ENCODE measurements around the gene FHDC1.

The FHDC1 gene

GRCh38 chr4:152925851-152926250 is 10.3 kb upstream of the FHDC1 start:
- Mint-ChIP-seq H3K4me3 (no peak overlapping the region), H3K36me3 (peaks cover 9% of the 10 kb centered on the region), H3K27me3 (no peaks in the 10 kb centered on the region), H3K4me1 (peaks cover 16% of the 10 kb centered on the region), H3K9me3 (peaks cover 5% of the 10 kb centered on the region), H3K27ac (no peak overlapping the region)
- ATAC-seq: no peak

DNA sequence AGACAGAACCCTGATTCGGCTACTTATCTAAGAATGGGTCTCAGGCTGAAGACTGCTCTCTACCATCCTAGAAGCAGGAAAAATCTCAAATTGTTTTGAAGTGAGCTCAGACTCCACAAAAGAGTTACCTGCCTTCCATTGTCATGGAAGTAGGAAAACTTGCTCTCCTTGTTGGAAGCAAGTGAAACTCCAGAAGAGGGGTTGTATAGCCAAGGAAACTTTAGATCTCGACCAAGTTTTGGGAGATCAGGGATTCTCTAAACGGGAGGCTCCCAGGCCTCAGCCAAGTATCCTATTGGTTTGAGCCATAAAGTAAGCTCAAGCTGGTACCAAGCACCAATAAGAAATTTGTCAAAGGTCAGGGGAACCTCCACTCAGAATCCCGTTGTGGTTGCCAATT is 9.2 kb upstream of the FHDC1 start:
- Mint-ChIP-seq H3K27me3 (no peaks in the 10 kb centered on the region), H3K4me3 (no peak overlapping the region), H3K9me3 (no peaks in the 10 kb centered on the region), H3K36me3 (peaks cover 2% of the 10 kb centered on the region), H3K4me1 (peaks cover 16% of the 10 kb centered on the region), H3K27ac (no peak overlapping the region)
- no peak for ATAC-seq

- peak; percentile 48 for ATAC-seq
- H3K4me3 Mint-ChIP-seq: no peak overlapping the region
Measured at GRCh38 chr4:152927737-152928136, 8.4 kb upstream of the FHDC1 start.

DNA sequence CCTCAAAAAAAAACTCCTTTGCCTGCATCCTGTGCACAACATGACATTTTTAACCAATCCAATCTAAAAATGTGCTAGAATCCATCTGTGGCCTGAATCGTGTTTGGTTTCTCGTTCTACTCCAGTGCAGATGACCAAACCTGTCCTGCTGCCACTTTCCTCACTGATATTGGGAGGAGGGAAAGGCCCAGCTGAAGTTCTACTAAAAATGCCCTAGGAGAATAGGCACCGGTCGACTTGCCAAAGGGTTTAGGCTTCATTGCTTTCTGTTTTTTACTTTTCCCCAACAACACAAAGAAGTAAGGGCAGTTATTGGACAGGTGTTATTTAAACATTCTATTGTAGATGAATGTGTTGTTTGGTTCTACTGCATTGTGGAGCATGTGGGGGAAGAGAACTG is 7.8 kb upstream of the FHDC1 start:
- H3K27me3 Mint-ChIP-seq: peaks cover 4% of the 10 kb centered on the region
- ATAC-seq: no peak
- H3K36me3 Mint-ChIP-seq: no peaks in the 10 kb centered on the region
- no peak overlapping the region for H3K4me3 Mint-ChIP-seq
- H3K4me1 Mint-ChIP-seq: peaks cover 16% of the 10 kb centered on the region
- H3K27ac Mint-ChIP-seq: no peak overlapping the region
- H3K9me3 Mint-ChIP-seq: no peaks in the 10 kb centered on the region

More at GRCh38 chr4:152927737-152928136, 8.4 kb upstream of the FHDC1 start:
- H3K9me3 Mint-ChIP-seq: no peaks in the 10 kb centered on the region
- H3K27me3 Mint-ChIP-seq: no peaks in the 10 kb centered on the region
- no peaks in the 10 kb centered on the region for H3K36me3 Mint-ChIP-seq
- no peak overlapping the region for H3K27ac Mint-ChIP-seq
- peaks cover 16% of the 10 kb centered on the region for H3K4me1 Mint-ChIP-seq

- Mint-ChIP-seq H3K27ac (no peak overlapping the region), H3K4me3 (no peak overlapping the region), H3K9me3 (no peaks in the 10 kb centered on the region), H3K4me1 (peaks cover 21% of the 10 kb centered on the region), H3K36me3 (no peaks in the 10 kb centered on the region), H3K27me3 (peaks cover 20% of the 10 kb centered on the region)
- no peak for ATAC-seq
Measured at GRCh38 chr4:152929888-152930287, 6.2 kb upstream of the FHDC1 start.

DNA sequence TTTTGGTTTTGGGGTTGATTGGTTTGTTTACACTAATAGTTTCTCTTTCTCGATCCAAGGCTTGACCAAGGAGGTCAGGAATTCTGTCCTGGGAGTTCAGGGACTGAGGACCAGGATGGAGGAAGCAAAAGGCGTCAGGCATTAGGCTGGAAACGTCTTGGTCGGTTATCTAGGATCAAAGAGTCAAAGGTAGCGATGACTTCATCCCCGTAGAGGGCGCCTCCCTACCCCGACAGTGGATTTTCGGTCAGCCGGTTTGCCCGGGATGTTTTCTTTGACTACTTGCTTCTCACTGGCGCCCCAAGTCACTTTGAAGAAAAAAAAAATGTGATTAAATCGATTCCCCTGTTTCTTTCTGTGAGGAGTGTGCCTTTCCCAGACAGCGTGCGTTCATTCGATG is 980 bp upstream of the FHDC1 start:
- no peak overlapping the region for H3K27ac Mint-ChIP-seq
- peaks cover 27% of the 10 kb centered on the region for H3K4me1 Mint-ChIP-seq
- no peak for ATAC-seq
- peak overlapping the region; percentile 74 for H3K4me3 Mint-ChIP-seq
- peaks cover 48% of the 10 kb centered on the region for H3K27me3 Mint-ChIP-seq
- no peaks in the 10 kb centered on the region for H3K36me3 Mint-ChIP-seq
- H3K9me3 Mint-ChIP-seq: no peaks in the 10 kb centered on the region

- H3K4me1 Mint-ChIP-seq: peaks cover 27% of the 10 kb centered on the region
- no peaks in the 10 kb centered on the region for H3K36me3 Mint-ChIP-seq
- H3K27me3 Mint-ChIP-seq: peaks cover 48% of the 10 kb centered on the region
- H3K9me3 Mint-ChIP-seq: no peaks in the 10 kb centered on the region
- ATAC-seq: peak; percentile 35
- H3K27ac Mint-ChIP-seq: no peak overlapping the region
- peak overlapping the region; percentile 67 for H3K4me3 Mint-ChIP-seq
Measured at GRCh38 chr4:152936446-152937335, 568 bp downstream of the FHDC1 start.

DNA sequence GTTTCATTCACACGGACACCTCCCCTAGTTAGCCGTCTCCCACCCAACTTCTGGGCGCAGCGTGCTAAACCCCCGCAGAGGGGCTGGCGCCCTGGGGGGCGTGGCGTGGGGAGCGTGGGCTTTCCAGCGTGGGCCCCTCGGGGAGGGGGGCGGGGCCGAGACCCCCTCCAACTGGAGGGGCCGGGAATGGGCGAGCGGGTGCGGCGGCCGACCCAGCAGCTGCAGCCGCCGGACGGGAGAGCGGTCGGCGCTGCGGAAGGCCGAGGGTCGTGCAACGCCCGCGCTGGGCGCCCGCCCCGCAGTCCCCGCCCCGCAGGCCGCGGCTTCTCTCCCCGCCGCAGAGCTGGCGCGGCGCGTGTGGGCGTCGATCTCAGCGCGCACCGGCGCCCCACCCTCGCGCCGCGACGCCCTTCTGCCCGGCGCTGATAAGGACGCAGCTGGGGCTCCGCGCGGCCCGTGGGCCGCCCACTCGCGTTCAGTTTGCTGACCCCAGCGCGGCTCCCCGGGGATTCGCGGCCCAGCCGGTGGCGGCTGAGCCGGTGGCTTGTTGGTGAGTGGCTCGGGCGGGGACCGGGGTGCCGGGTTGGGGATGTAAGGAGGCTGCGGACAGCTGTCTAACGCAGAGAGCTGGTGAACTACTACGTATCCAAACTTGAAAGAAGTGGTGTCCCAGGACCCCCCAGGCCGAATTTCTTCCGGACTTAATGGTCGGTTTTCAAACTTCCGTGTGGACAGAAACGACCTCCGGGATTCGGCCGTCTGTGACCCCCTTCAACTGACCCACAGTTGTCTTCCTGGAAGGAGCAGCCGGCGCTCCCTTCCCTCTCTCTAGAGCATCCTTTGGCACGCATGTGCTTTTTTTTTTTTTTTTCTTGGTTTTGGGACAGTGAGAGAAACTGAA is 1.5 kb downstream of the FHDC1 start:
- H3K4me1 Mint-ChIP-seq: peaks cover 27% of the 10 kb centered on the region
- H3K4me3 Mint-ChIP-seq: peak overlapping the region; percentile 75
- peak; percentile 61 for ATAC-seq
- H3K27ac Mint-ChIP-seq: no peak overlapping the region
- H3K27me3 Mint-ChIP-seq: peaks cover 48% of the 10 kb centered on the region
- no peaks in the 10 kb centered on the region for H3K36me3 Mint-ChIP-seq
- no peaks in the 10 kb centered on the region for H3K9me3 Mint-ChIP-seq

GRCh38 chr4:152938237-152938947 is 2.3 kb downstream of the FHDC1 start:
- peaks cover 44% of the 10 kb centered on the region for H3K27me3 Mint-ChIP-seq
- H3K4me3 Mint-ChIP-seq: peak overlapping the region; percentile 75
- no peak overlapping the region for H3K27ac Mint-ChIP-seq

GRCh38 chr4:152939621-152940020 is 3.5 kb downstream of the FHDC1 start:
- Mint-ChIP-seq H3K36me3 (no peaks in the 10 kb centered on the region), H3K9me3 (no peaks in the 10 kb centered on the region), H3K4me1 (peaks cover 24% of the 10 kb centered on the region), H3K4me3 (no peak overlapping the region), H3K27me3 (peaks cover 31% of the 10 kb centered on the region), H3K27ac (no peak overlapping the region)
- ATAC-seq: no peak

More at GRCh38 chr4:152938237-152938947, 2.3 kb downstream of the FHDC1 start:
- Mint-ChIP-seq H3K9me3 (no peaks in the 10 kb centered on the region), H3K4me1 (peaks cover 27% of the 10 kb centered on the region), H3K36me3 (no peaks in the 10 kb centered on the region)
- no peak for ATAC-seq

DNA sequence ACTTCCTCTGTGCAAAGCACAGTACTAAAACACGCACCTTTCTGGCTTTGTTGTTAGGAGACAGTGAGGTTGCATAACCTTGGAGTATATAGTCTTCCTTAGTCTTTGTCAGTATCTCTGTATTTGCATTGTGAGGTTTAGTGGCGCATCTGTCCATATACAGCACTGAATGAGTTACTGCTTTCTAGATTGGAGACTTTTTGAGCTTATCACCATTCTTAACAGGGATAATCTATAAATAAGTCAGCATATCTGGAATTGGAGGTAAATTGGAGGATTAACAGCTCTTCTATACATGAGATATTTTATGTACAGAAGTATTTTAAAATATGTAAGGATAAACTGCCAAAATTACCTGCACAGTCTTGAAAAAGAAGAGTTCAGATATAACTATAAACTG is 4.3 kb downstream of the FHDC1 start:
- Mint-ChIP-seq H3K36me3 (no peaks in the 10 kb centered on the region), H3K4me1 (peaks cover 16% of the 10 kb centered on the region), H3K27me3 (peaks cover 23% of the 10 kb centered on the region), H3K4me3 (no peak overlapping the region), H3K9me3 (no peaks in the 10 kb centered on the region), H3K27ac (no peak overlapping the region)
- ATAC-seq: no peak

DNA sequence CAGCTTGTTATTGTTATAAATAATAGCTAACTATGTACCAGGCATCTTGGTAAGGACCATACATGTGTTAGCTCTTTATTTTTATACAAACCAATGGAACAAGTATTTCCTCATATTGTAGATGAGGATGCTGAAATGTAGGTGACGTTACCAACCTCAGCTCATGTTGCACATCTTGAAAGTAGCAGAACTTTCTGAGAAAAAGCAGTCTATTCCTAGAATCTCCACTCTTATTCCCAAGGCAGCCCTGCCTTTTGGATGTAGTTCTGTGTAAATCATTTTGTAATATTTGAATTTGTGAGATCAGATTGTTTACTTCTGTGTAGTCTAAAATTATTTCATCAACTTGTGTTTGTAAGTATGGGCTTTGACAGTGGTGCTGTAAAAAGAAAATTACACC is 5.3 kb downstream of the FHDC1 start:
- H3K27me3 Mint-ChIP-seq: peaks cover 17% of the 10 kb centered on the region
- ATAC-seq: no peak
- H3K4me1 Mint-ChIP-seq: peaks cover 11% of the 10 kb centered on the region
- no peak overlapping the region for H3K4me3 Mint-ChIP-seq
- no peak overlapping the region for H3K27ac Mint-ChIP-seq
- H3K9me3 Mint-ChIP-seq: no peaks in the 10 kb centered on the region
- H3K36me3 Mint-ChIP-seq: no peaks in the 10 kb centered on the region

GRCh38 chr4:152942346-152942745 is 6.2 kb downstream of the FHDC1 start:
- peaks cover 20% of the 10 kb centered on the region for H3K27me3 Mint-ChIP-seq
- peaks cover under 1% of the 10 kb centered on the region for H3K36me3 Mint-ChIP-seq
- H3K4me3 Mint-ChIP-seq: no peak overlapping the region
- H3K27ac Mint-ChIP-seq: no peak overlapping the region
- no peak for ATAC-seq
- H3K4me1 Mint-ChIP-seq: peaks cover 11% of the 10 kb centered on the region
- no peaks in the 10 kb centered on the region for H3K9me3 Mint-ChIP-seq

DNA sequence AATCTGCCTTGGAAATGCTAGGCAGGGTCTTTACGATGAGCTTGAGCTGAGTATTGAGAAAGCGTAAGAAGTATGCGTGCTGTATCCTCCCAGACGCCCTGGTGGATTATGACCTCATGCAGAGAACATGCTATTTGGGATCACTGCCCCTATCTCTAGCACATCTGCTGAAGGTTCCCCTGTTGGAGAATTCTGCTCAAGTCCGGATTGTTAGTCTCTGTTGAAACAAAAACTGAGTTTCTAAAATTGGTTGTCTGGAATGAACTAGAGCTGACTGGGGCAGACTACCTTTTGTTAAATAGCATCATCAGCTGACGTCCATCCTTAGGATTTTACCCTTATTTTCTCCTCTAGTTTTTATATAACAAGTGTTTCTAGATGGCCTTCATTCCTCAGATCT is 7.5 kb downstream of the FHDC1 start:
- no peak for ATAC-seq
- peaks cover 10% of the 10 kb centered on the region for H3K36me3 Mint-ChIP-seq
- no peak overlapping the region for H3K4me3 Mint-ChIP-seq
- H3K27ac Mint-ChIP-seq: no peak overlapping the region
- peaks cover 2% of the 10 kb centered on the region for H3K4me1 Mint-ChIP-seq
- H3K9me3 Mint-ChIP-seq: no peaks in the 10 kb centered on the region
- peaks cover 20% of the 10 kb centered on the region for H3K27me3 Mint-ChIP-seq

All from stimulated activated memory B cell treated with anti-CD40 and anti-IgM and Interleukin-4, amounts not matched to agents 10 μg/mL and 1 μg/mL and 100 μg/mL, for 72 hours (primary cell).